Measurements from ENCODE around the gene UPF3A.

The UPF3A gene

DNA sequence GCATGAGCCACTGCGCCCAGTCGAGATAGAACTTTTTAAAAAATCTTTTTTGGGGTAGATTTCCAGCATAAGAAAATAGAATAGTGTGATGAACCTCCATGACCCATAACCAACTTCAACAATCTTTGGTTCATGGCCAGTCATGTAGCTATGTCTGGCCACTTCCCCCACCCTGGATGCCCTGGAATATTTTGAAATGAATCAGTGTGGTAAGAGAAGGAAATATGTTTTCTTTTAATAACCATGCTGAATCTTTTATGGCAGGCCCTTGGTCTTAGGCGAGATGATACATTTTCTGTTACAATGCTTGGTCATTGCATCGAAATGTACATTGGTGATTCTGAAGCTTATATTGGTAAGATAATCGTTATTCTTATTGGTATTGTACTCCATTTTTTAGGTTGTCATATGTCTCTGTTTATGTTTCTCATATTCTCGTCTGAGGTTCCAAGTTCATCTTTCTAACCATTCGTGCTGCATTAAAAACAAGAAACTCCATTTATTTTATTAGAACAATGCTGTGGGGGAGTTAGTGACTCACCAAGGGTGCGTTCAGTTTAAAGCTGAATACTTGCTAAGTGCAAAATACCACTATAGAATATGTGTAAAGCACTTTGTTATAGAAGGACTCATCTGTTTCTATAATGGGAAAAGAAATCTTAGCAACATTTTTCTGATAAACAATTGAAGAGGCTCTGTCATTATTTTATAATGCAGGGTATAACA, 16.4 kb upstream of the UPF3A start:
- DNase-seq = no peak

- no peak for DNase-seq
These were observed 15.2 kb upstream of the UPF3A start for GRCh38 chr13:114266241-114266640.

- no peak for DNase-seq
These were observed 12.8 kb upstream of the UPF3A start for GRCh38 chr13:114268344-114269280.

- DNase-seq = no peak
These were observed 12.1 kb upstream of the UPF3A start for GRCh38 chr13:114269281-114269770.

- no peak for DNase-seq
These were observed 8.4 kb upstream of the UPF3A start for GRCh38 chr13:114272977-114273376.

- DNase-seq = peak; percentile 60
These were observed 6.1 kb upstream of the UPF3A start for GRCh38 chr13:114275304-114275703.

DNA sequence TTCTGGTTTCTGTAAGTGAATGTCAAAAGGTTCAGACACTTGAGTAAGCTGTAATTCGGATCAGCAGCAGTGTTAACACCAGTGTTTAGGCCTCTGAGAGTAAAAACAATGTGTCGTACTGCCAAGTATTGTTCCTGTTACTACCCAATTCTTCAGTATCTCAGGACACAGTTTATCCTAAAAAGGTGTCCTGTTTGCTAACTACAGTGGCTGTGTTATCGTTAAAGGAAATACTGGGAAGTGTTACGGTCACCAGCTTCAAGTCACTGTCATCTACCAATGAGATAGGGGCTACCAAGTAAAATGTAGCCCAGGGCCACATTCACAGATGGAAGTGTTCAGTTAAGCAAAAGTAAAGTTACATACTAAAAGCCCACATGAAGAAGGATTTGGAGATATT, 2.3 kb upstream of the UPF3A start:
- DNase-seq = peak; percentile 26

GRCh38 chr13:114279758-114280355, 1.5 kb upstream of the UPF3A start:
- no peak for DNase-seq

- DNase-seq = peak; percentile 88
These were observed 755 bp downstream of the UPF3A start for GRCh38 chr13:114282041-114282670.

DNA sequence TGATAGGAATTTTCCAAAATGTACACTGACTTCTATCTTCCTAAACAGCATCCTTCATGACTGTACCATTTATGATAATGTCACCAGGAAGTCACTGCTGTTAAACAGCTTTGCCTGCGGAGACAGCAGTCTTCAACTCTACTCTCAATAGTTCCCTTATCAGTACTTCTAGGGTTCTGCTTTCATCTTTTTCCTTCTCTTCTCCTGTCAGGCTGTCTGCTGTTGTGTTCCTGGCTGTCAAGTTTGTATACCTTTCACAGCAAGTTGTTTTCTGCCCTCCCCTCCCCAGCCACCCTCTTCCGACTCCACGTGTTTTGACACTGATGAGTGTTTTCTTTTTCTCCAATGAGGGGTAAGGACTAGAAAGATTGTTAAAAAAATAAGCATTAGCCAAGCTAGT, 2.2 kb downstream of the UPF3A start:
- DNase-seq = peak; percentile 64

DNA sequence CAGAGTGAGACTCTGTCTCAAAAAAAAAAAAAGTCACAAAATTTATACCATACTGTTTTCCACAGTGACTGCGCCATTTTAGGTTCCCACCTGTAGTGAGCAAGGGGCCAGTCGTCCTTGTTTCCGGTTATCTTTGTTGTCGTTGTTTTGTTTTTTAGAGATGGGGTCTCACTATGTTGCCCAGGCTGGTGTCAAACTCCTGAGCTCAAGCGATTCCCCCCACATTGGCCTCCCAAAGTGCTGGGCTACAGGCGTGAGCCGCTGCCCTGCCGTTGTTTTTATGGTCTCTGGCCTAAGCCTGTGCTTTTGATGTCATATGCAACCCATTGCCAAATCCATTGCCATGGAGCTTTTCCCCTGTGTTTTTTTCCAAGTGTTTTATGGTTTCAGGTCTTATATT, 3.3 kb downstream of the UPF3A start:
- no peak for DNase-seq

GRCh38 chr13:114285166-114285808, 3.9 kb downstream of the UPF3A start:
- no peak for DNase-seq

DNA sequence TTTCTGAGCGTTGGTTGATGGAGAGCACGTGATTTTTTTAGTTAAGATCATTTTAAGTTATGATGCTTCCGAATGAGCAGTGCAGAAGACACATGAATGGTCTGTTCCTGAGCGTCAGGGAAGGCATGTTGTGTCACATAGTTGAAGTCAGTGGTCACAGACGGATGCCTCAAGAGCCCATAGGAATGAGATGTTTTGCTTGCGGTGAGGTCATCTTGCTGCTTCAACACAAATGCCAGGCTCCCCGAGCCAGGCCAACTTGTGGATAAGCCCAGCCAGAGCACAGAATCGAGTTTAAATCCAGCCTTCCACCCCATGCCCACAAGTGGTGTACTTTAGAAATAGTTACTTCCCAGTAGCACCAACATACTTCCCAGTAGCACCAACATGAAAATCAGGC, 5.4 kb downstream of the UPF3A start:
- no peak for DNase-seq

DNA sequence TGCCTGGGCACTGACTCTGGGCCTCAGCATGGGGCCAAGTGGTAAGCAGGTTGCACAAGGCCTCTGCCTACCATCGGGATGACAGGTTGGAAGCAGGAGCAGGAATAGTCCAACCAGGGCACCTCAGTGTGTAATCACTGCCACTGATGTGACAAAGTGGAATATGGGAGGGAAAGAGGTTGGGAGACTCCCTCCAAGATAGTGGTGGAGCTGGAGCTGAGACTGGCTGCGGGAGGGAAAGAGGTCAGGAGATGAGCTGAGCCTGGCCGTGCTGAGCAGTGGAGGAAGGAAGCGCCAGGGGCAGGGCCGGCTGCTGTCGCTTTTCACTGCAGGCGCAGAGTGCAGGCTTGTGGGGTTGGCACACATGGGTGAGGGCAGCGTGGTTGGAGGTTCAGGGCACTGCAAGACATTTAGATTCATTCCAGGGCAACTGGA, 6.8 kb downstream of the UPF3A start:
- DNase-seq = no peak

- no peak for DNase-seq
These were observed 15.0 kb downstream of the UPF3A start for GRCh38 chr13:114296448-114296847.

GRCh38 chr13:114296902-114297301, 15.5 kb downstream of the UPF3A start:
- DNase-seq = no peak

GRCh38 chr13:114298866-114299265, 17.5 kb downstream of the UPF3A start:
- no peak for DNase-seq

GRCh38 chr13:114299604-114300305, 18.4 kb downstream of the UPF3A start:
- no peak for DNase-seq

DNA sequence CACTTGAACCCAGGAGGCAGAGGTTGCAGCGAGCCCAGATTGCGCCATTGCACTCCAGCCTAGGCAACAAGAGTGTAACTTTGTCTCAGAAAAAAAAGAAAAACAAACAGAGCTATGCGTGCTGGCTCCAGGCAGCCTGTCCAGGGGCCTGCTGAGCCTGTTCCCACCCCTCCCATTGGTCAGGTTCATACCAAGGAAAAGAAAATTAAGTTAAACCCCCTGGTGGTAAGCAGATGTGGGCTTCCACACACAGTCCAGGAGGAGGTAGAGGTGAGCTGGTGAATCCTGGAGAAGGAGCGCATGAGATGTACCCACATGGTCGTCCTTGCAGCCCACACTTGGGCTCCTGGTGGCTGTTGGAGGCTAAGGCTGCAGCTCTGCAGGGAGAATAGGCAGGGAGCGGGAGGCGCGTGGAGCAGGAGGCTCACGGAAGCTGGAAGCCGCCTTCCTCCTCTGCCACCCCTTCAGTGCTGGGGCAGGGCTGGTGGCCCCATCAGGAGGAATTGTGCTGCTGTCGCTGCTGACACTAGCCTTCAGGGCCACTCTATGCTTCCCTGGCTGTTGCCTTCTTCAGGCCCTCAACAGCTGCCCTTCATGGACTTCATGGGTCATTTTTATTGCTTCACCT, 22.4 kb downstream of the UPF3A start:
- DNase-seq = no peak

DNA sequence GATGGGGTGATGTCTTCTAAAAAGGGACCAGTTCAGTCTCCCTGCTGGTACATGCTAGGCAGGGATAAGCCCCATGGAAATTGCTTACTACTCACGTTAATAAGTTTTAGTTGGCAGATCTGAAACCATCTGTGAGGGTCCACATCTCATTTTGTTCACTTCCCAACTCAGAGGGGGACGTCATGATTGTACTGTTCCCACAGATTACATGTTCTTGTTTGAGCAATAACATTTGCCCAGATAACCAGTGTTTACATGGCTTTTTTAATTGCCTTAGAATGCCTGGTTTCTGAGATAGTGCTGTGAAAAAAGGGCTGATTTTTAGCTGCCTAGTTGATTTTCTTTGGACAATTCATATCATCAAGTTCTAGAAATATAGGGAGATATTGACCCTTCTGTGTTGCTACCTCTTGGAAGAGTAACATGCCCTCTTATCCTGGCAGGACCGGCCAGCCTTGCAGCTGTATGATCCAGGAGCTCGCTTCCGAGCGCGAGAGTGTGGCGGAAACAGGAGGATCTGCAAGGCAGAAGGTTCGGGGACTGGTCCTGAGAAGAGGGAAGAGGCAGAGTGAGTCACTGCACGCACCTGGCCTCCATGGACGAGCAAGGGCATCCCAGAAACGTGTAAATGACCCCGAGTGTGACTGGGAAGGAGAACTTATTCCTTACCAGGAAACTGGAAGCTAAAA, 23.1 kb downstream of the UPF3A start:
- DNase-seq = no peak

GRCh38 chr13:114309086-114309485, 27.7 kb downstream of the UPF3A start:
- DNase-seq = no peak
